T-helper 17 cell (primary cell): ENCODE measurements around the gene NUDCD2. TPM values are rescaled to one million over a fixed set of nuclear protein-coding genes. Genes with fewer than 3 reads are reported as not detected.

Experiments
- ATAC-seq: fragments of 150-1000 bp; cut with Tn5 transposase; 2 replicates; pipeline ENCODE4 v1.10.0; 2021; ENCODE audit warnings: mild to moderate bottlenecking, moderate library complexity
- DNase-seq, 3 donors: peaks; one replicate each; pipeline versions ENCODE4 v3.0.0 to v3.0.0-alpha.2; 2020 to 2021
- H3K9me3 ChIP-seq: one replicate; pipeline ENCODE4 v1.7.0; 2013; ENCODE audit warnings: low read length, mild to moderate bottlenecking; ENCODE audit not compliant: control insufficient read depth, poor library complexity, severe bottlenecking
- H3K27ac Mint-ChIP-seq: one replicate; pipeline ENCODE4 v1.8.0; 2022; ENCODE audit warnings: mild to moderate bottlenecking, moderate library complexity, mixed read lengths
- H3K27me3 Mint-ChIP-seq: one replicate; pipeline ENCODE4 v1.8.0; 2022; ENCODE audit warnings: mixed read lengths
- H3K36me3 Mint-ChIP-seq: one replicate; pipeline ENCODE4 v1.8.0; 2022; ENCODE audit warnings: low read depth, mixed read lengths
- H3K4me1 Mint-ChIP-seq: one replicate; pipeline ENCODE4 v1.8.0; 2022; ENCODE audit warnings: mild to moderate bottlenecking, mixed read lengths
- H3K4me3 Mint-ChIP-seq: one replicate; pipeline ENCODE4 v1.8.0; 2022; ENCODE audit warnings: mild to moderate bottlenecking, moderate library complexity, mixed read lengths
- total RNA-seq, 4 donors: library from RNA in 2 of 4; stranded (reverse) in 2 of 4; gene quantifications; one replicate each; pipeline ENCODE4 v1.2.3 and lab custom pipeline; 2022 to 2026

NUDCD2 gene
- total RNA-seq (10 to 100 TPM; 17.9 to 19.5 TPM), total RNA-seq (lab: John Stamatoyannopoulos, UW) (20.5 to 37.2 reads per million in 2 donors)

DNA sequence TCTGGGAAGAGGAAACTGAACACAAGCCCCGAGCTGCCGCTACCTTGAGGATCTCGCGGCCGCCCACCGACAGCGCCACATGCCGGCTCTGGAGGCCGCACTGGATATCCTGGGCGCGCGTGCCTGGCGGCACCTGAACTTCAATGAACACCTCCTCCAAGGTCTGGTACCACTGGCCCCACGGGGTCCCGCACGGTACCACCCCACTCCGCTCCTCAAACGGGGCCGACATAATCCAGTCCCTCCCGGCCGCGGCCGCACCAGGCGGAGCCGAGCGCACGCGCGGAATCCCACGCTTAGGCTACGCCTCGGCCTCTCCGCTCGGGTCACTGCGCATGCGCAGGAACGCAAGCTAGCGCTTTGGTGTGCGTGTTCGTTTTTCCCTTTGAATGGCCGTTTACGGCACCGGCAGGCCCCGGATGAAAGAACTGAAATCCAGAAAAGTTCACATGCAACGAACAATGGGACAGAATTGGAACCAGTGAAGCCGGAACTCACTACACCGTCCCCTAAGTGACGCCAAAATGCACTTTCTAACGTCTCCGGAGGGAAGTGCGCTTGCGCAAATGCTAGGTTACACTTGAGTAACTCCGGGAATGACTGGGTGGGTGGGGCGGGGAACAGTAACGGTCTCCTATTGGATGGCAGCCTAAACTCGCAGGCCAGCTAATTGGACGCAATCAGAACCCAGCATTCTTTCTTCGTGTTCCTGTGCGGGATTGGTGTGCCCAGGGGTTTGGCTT, at the start of gene NUDCD2:
Gene NUDCD2, minus strand, starts transcription at position 284 of the 743 bp plus-strand sequence. Its CDS starts 52 bp downstream, at position 232.
- Mint-ChIP-seq H3K36me3 (peaks cover 5% of the 10 kb centered on the region), H3K4me1 (peaks cover 32% of the 10 kb centered on the region), H3K27me3 (no peaks in the 10 kb centered on the region), H3K4me3 (peak within 1 kb of the TSS; percentile 96), H3K27ac (peak within 1 kb of the TSS; percentile 100)
- no peaks in the 10 kb centered on the region for H3K9me3 ChIP-seq
- peak; percentile 90 to 95 (median 93) for DNase-seq
- ATAC-seq: peak; percentile 85

GRCh38 chr5:163509291-163509951, 49.5 kb upstream of the NUDCD2 start:
- DNase-seq (no peak), ATAC-seq (no peak)
- Mint-ChIP-seq H3K27me3 (no peaks in the 10 kb centered on the region), H3K36me3 (peaks cover 6% of the 10 kb centered on the region), H3K4me1 (peaks cover 36% of the 10 kb centered on the region), H3K4me3 (peak overlapping the region; percentile 86), H3K27ac (peak overlapping the region; percentile 99)
- no peaks in the 10 kb centered on the region for H3K9me3 ChIP-seq

- ATAC-seq (no peak), DNase-seq (no peak)
- Mint-ChIP-seq H3K4me1 (peaks cover 40% of the 10 kb centered on the region), H3K36me3 (peaks cover 6% of the 10 kb centered on the region), H3K4me3 (peak overlapping the region; percentile 86), H3K27me3 (no peaks in the 10 kb centered on the region), H3K27ac (peak overlapping the region; percentile 99)
- no peaks in the 10 kb centered on the region for H3K9me3 ChIP-seq
Observed at GRCh38 chr5:163508753-163509152, 48.9 kb upstream of the NUDCD2 start.

GRCh38 chr5:163506726-163507125, 46.8 kb upstream of the NUDCD2 start:
- H3K27ac Mint-ChIP-seq: peak overlapping the region; percentile 99
- peaks cover 44% of the 10 kb centered on the region for H3K4me1 Mint-ChIP-seq
- ATAC-seq (no peak), DNase-seq (no peak)
- no peaks in the 10 kb centered on the region for H3K27me3 Mint-ChIP-seq
- H3K9me3 ChIP-seq: no peaks in the 10 kb centered on the region
- H3K4me3 Mint-ChIP-seq: peak overlapping the region; percentile 97
- H3K36me3 Mint-ChIP-seq: peaks cover 4% of the 10 kb centered on the region

GRCh38 chr5:163506095-163506457, 46.2 kb upstream of the NUDCD2 start:
- Mint-ChIP-seq H3K27me3 (no peaks in the 10 kb centered on the region), H3K36me3 (peaks cover 4% of the 10 kb centered on the region), H3K4me3 (peak overlapping the region; percentile 97), H3K27ac (peak overlapping the region; percentile 99), H3K4me1 (peaks cover 44% of the 10 kb centered on the region)
- no peaks in the 10 kb centered on the region for H3K9me3 ChIP-seq
- DNase-seq (peak in 1 of 3 donors; percentile 13), ATAC-seq (peak; percentile 23)

DNA sequence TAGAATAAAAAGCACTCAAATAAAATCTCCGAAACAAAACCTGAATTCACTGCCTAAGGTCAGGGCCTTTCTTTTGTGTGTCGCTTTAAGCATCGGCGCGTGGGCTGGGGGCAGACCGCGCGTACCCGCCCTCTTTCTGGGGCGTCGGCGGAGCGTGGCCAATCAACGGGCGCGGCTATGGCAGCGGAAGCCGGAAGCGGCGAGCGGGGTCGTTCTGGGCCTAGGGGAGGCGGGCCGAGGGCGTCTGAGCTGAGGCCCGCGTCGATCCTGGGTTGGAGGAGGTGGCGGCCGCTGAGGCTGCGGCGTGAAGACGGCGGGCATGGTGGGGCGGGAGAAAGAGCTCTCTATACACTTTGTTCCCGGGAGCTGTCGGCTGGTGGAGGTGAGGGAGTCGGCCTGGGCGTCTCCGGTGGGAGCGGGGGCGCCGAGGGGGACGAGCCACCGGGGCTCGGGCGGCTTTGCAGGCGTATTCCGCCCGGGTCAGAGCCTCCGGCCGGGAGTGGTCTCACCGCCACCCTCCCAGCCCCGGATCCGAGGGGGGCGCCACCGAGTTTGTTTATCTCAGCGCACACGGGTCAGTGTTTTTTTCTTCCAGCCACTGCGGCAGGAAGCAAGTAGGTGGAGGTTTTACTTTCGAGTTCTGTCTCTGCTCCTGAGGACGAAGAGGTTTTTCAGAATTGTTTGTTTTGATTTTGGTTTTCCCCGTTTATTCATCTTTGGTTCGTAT, 45.6 kb upstream of the NUDCD2 start, which contains the start of gene MAT2B:
Gene MAT2B, plus strand, starts transcription at position 252 of the 727 bp plus-strand sequence. Its CDS starts 68 bp downstream, at position 320.
- peaks cover 41% of the 10 kb centered on the region for H3K4me1 Mint-ChIP-seq
- H3K9me3 ChIP-seq: no peaks in the 10 kb centered on the region

DNA sequence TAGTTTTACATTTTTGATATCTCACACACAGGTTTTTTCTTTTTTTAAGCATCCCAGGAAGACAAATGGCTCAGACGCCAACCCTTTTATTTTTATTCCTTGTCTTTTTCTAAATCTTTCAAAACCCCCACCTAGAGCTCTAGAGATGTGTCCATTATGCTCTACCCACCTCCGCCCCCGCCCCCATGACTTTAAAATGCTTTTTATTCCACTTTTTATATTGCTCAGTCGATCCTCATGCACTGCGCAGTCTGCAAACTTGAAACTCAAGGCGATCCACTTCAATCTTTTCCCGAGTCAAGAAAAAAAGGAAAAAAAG, 45.1 kb upstream of the NUDCD2 start:
- ATAC-seq (peak; percentile 0), DNase-seq (no peak)
- Mint-ChIP-seq H3K4me3 (peak overlapping the region; percentile 97), H3K27ac (peak overlapping the region; percentile 99), H3K4me1 (peaks cover 39% of the 10 kb centered on the region), H3K27me3 (no peaks in the 10 kb centered on the region), H3K36me3 (peaks cover 4% of the 10 kb centered on the region)
- H3K9me3 ChIP-seq: no peaks in the 10 kb centered on the region

More for the DNA sequence above, 45.6 kb upstream of the NUDCD2 start, which contains the start of gene MAT2B:
- Mint-ChIP-seq H3K36me3 (peaks cover 4% of the 10 kb centered on the region), H3K27ac (peak within 1 kb of the TSS; percentile 99), H3K27me3 (no peaks in the 10 kb centered on the region), H3K4me3 (peak within 1 kb of the TSS; percentile 97)
- DNase-seq: peak; percentile 94 to 95 (median 95)
- ATAC-seq: peak; percentile 91

- Mint-ChIP-seq H3K4me3 (peak overlapping the region; percentile 97), H3K36me3 (peaks cover 4% of the 10 kb centered on the region), H3K27ac (peak overlapping the region; percentile 99), H3K4me1 (peaks cover 39% of the 10 kb centered on the region), H3K27me3 (no peaks in the 10 kb centered on the region)
- no peaks in the 10 kb centered on the region for H3K9me3 ChIP-seq
- ATAC-seq: no peak
- peak in 1 of 3 donors; percentile 8 for DNase-seq
Observed at GRCh38 chr5:163504079-163504931, 44.4 kb upstream of the NUDCD2 start.

- peak overlapping the region; percentile 97 for H3K4me3 Mint-ChIP-seq
- no peaks in the 10 kb centered on the region for H3K9me3 ChIP-seq
- no peak for ATAC-seq
- peaks cover 32% of the 10 kb centered on the region for H3K4me1 Mint-ChIP-seq
- peaks cover 4% of the 10 kb centered on the region for H3K36me3 Mint-ChIP-seq
- H3K27me3 Mint-ChIP-seq: no peaks in the 10 kb centered on the region
- peak overlapping the region; percentile 99 for H3K27ac Mint-ChIP-seq
- peak in 1 of 3 donors; percentile 10 for DNase-seq
Observed at GRCh38 chr5:163503106-163504078, 43.5 kb upstream of the NUDCD2 start.

DNA sequence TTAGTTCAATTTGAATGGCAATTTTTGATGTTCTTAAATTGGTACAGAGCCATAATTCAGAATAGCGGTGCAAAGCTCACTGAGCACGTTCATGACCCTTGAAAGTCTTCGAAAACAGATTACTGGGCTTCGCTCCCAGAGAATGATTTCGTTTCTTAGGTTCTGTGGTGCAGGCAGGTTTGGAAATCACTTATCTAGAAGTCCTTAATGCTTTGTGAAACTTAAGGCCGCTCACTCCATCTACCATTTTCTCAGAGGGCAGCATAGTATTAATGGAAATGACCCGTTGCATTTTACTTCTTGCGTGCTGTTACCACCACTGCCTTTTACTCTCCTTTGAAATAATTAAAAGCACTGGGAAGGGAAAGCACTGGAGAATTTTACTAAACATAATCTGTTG, 42.6 kb upstream of the NUDCD2 start:
- no peak for DNase-seq
- Mint-ChIP-seq H3K4me1 (peaks cover 25% of the 10 kb centered on the region), H3K4me3 (peak overlapping the region; percentile 97), H3K27ac (peak overlapping the region; percentile 99), H3K36me3 (peaks cover 4% of the 10 kb centered on the region), H3K27me3 (no peaks in the 10 kb centered on the region)
- H3K9me3 ChIP-seq: no peaks in the 10 kb centered on the region
- no peak for ATAC-seq

GRCh38 chr5:163498886-163499285, 39.0 kb upstream of the NUDCD2 start:
- Mint-ChIP-seq H3K27me3 (no peaks in the 10 kb centered on the region), H3K4me3 (no peak overlapping the region), H3K36me3 (no peaks in the 10 kb centered on the region), H3K27ac (no peak overlapping the region), H3K4me1 (peaks cover 11% of the 10 kb centered on the region)
- DNase-seq: no peak
- no peak for ATAC-seq
- no peaks in the 10 kb centered on the region for H3K9me3 ChIP-seq
